GM19452 (cell line): ENCODE results near the gene CRYBA2.

Experiments used
- ATAC-seq: cut with Tn5 transposase; IDR thresholded peaks from one replicate; pipeline ENCODE4 v1.9.1; 2021; ENCODE audit not compliant: unreplicated experiment

The CRYBA2 gene

DNA sequence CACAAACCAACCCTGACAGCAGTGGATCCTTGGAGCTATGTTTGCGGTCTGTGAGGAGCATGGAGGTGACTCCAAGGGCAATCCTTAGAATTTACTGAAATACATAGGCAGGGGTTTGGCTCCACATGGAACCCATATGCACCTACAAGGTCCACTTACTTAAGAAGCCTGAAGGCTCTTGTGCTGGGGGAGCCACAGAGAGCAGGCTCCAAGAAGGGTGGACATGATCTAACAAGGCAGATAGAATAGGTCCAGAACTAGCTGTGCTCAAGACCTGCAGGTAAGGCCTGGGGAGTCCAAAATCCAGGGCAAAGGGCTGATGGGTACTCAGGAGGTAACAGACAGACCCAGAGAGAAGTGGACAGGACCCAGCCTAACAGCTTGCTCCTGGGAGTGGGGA lies 34.9 kb downstream of the CRYBA2 start:
- no peak for ATAC-seq

DNA sequence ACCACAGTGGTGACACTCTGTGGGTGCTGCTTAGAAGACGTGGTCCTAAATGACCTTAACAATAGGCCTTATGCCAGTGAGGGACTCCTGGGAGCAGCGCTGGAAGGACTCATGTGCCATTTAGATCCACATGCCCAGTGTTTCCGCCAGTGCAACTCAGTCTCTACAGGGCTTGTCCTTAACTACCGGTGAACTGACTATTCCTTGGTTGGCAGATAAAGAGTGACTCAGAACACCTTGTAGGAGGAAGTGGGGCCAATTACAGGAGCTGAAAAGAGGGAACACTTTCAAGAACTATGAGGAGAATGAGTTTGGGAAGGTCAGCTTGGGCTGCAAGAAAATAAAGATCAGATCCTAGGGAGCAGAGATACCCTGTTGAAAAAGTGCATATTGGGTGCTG lies 35.6 kb downstream of the CRYBA2 start:
- no peak for ATAC-seq

DNA sequence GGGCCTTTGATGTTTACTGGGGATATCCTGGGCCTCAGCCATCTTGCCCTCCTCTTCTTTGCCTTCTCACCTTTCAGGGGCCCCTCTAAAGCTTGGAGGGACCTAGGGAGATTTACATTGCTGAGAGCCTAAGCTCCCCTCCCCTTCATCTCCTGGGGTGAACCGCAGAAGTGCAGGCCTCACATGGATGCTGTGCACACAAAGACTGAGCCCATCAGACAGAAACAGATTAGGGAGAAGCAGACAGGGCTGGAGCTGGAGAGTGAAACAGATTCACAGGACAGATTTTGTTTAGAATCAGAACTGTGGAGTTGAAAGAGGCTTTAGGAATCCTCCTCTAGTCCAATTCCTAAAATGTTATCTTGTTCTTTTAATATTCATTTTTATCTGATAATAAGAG lies 37.2 kb downstream of the CRYBA2 start:
- ATAC-seq: no peak

DNA sequence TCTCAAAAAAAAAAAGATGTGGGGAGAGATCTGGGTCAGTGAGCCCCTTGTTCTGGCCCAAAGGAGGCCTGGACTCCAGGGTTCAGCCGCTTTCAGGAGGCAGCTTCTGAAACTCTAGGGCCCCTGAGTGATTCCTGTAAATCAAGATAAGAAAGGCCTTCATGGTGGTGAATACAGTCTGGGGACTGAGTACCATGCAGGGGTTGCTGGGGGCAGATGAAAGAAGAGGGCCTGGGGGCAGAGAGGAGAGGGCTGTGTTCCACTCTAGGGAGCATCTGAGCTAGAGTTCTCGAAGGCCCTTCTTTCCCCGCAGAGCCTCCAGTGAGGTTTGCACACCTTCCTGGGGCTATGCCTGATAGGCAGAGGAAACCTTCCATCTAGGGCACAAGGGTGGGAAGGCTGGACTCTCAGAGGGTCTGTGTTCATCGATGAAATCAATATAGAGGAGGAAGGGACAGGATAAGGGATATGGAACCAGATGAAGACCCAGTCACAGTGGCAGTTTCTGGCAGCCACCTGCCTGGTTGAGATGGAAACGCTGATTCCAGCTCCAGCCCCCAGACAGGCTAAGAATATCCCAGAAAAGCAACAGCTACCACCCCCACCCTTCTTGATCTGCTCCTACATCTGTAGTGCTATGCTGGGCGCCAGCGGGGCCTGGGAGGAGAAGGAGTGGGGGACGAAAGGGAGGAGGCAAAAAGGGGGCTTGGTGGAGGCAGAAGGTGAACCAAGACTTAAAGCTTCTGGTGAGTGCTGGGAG lies 38.5 kb downstream of the CRYBA2 start:
- ATAC-seq: no peak

DNA sequence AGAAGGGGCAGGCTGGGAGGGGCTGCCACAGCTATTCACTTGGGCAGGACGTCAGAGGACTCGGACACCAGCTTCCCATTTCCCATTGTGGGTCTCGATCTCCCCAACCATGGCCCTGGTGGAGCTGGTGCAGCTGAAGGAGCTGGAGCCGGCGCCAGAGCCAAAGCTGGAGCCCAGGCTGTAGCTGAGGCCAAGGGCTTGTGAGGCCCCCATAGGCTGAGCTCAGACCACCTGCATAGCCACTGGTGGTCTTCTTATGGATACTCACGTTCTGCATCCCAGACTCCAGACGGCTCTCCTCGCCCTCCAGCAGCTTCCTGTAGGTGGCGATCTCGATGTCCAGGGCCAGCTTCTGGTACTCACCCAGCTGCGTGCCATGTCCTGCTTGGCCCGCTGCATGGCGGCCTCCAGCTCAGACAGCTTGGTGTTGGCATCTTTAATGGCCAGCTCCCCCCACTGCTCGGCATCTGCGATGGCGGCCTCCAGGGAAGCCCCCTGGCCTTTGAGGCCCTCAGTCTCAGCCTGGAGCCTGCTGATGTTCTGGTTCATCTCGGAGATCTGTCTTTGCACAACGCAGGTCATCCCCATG lies 39.8 kb downstream of the CRYBA2 start:
- no peak for ATAC-seq

DNA sequence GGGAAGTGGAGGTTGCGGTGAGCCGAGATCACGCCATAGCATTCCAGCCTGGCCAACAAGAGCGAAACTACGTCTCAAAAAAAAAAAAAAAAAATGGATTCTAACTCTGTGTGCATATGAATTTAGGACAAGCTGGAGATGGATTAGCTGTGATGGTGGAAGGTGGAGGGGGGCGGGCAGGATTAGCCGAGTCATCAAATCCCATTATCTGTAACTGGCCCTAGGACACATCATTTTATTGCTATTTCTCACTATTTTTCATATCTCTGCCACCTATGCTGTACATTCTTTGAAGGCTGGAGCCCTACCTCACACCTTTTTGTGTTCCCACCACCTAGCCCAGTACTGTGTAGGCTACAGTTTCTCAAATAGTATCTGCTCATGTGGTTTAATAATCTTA lies 41.1 kb downstream of the CRYBA2 start:
- no peak for ATAC-seq

DNA sequence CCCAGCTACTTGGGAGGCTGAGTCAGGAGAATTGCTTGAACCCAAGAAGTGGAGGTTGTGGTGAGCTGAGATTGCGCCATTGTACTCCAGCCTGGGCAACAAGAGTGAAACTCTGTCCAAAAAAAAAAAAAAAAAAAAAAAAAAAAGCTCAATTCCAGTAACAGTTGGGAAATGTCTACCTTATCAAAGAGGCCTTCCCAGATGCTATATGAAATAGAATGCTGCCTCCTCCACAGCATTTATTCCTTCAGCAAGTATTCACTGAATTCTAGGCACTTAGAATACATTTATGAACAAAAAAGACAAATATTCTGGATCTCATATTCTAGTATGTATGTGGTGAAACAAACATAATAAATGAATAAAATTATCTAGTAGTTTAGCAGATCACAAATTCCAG lies 46.6 kb downstream of the CRYBA2 start:
- no peak for ATAC-seq

DNA sequence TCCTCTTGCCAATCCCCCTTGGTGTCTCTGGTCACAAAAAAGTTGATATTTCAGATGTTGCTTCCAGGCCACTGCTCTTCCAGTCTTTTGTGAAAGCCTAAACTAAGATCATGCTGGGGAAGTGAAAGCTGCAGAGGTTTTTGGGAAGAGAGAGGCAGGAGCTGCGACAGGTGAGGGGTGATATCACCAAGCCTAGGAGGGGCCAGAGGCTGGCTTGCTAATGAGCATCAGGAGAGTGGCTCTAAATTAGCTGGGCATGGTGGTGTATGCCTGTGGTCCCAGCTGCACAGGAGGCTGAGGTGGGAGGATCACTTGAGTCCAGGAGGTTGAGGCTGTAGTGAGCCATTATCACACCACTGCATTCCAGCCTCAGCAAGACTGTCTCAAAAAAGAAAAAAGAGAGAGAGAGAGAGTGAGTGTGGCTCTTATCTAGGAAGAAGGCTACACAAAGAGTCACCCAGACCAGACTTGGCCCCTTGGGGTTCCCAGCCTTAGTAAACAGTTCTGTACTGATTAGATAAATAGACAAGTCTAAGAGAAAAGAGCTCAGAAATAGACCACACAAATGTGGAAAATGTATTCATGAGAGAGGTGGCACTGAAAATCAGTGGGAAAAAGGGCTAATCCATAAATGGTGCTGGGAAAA lies 48.3 kb downstream of the CRYBA2 start:
- ATAC-seq: no peak
